ENCODE measurements around the gene CHD6.

CHD6 gene

DNA sequence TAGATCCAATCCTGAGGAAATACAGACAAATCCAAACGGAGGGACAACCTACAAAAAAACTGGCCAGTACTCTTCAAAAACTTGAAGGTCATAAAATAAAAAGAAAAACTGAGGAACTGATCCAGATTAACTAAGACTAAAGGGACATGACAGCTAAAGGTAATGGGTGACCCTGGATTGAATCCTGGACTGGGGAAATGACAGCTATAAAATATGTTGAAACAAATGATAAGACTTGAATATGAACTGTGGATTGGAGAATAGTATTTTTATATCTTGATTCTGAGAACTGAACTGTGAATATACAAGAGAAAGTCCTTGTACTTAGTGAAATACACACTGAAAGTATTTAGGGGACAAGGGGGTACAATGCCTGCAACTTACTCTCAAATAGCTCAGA is 154.6 kb downstream of the CHD6 start:
- peaks cover 19% of the 10 kb centered on the region for H3K9me3 ChIP-seq (ENCODE audit: control insufficient read depth, insufficient read depth, low read depth, low read length)
- H3K36me3 ChIP-seq (ENCODE audit: control insufficient read depth, insufficient read depth, low read length): peaks cover 66% of the 10 kb centered on the region

DNA sequence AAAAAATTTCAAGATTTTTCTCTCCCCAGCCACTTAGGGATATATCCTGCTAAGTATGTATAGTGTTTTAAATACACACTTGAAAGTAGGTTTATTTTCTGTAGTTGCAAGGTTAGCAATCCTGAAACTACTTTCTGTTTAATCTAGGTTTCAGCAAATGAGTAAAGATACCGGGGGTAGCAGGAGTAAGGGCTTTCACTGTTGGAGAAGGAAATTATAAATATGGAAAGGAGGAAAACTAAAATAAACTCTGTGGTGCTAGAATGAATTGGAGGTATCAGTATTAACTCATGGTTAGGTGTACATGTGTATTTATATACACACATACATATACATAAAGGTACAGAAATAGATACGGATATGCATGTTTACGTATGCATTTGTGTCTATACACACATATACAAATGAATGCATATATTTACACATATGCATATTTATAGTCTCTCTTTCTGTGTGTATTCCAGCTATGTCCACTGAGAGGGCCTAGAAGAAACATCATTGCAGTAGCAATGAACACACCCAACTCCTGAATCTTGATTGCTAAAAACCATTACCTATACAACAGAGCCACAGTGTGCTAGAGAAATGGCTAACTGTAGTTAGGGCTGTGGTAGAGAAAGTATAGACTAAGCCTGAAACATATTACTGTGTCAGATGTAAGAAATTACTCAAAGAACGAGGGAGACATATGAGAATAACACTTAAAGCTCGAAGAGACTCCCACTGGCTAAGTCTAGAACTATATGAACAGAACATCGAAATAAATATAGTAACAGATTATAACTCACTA is 155.6 kb downstream of the CHD6 start:
- Histone ChIP-seq H3K27ac (ENCODE audit: low read depth, low read length) (no peak overlapping the region), H3K4me3 (ENCODE audit: low read depth, low read length) (no peak overlapping the region), H3K4me1 (ENCODE audit: control insufficient read depth, insufficient read depth, low read length) (no peaks in the 10 kb centered on the region), H3K36me3 (ENCODE audit: control insufficient read depth, insufficient read depth, low read length) (peaks cover 66% of the 10 kb centered on the region), H3K9me3 (ENCODE audit: control insufficient read depth, insufficient read depth, low read depth, low read length) (peaks cover 19% of the 10 kb centered on the region), H3K9ac (ENCODE audit: low read length) (no peak overlapping the region), H3K27me3 (ENCODE audit: control insufficient read depth, insufficient read depth, low read length) (no peaks in the 10 kb centered on the region)

More for the DNA sequence above, 154.6 kb downstream of the CHD6 start:
- H3K9ac ChIP-seq (ENCODE audit: low read length): no peak overlapping the region
- no peak overlapping the region for H3K27ac ChIP-seq (ENCODE audit: low read depth, low read length)
- no peaks in the 10 kb centered on the region for H3K4me1 ChIP-seq (ENCODE audit: control insufficient read depth, insufficient read depth, low read length)
- no peak overlapping the region for H3K4me3 ChIP-seq (ENCODE audit: low read depth, low read length)
- H3K27me3 ChIP-seq (ENCODE audit: control insufficient read depth, insufficient read depth, low read length): no peaks in the 10 kb centered on the region

DNA sequence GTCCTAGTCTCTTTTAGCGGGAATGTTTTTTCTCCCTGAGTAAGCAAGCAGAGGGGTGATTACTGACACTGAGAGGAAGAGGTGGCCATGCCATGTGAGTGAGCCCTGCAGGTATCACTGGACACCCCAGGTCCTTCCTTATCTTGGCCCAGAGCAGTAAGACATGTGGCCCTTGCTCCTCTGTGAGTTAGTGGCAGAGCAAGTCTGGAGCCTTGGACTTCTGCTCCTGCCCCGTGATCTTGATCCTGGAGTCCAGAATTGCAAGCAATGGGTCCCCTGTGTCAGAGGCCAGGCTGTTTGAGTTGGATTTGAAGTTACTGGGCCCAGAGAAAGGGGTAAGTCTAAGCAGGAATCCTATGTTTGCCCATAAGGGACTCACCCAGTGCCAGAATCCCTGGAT is 159.4 kb downstream of the CHD6 start:
- H3K4me3 ChIP-seq (ENCODE audit: low read depth, low read length): no peak overlapping the region
- no peaks in the 10 kb centered on the region for H3K4me1 ChIP-seq (ENCODE audit: control insufficient read depth, insufficient read depth, low read length)
- no peak overlapping the region for H3K27ac ChIP-seq (ENCODE audit: low read depth, low read length)
- no peaks in the 10 kb centered on the region for H3K27me3 ChIP-seq (ENCODE audit: control insufficient read depth, insufficient read depth, low read length)
- peaks cover 81% of the 10 kb centered on the region for H3K36me3 ChIP-seq (ENCODE audit: control insufficient read depth, insufficient read depth, low read length)
- peaks cover 19% of the 10 kb centered on the region for H3K9me3 ChIP-seq (ENCODE audit: control insufficient read depth, insufficient read depth, low read depth, low read length)
- H3K9ac ChIP-seq (ENCODE audit: low read length): no peak overlapping the region

DNA sequence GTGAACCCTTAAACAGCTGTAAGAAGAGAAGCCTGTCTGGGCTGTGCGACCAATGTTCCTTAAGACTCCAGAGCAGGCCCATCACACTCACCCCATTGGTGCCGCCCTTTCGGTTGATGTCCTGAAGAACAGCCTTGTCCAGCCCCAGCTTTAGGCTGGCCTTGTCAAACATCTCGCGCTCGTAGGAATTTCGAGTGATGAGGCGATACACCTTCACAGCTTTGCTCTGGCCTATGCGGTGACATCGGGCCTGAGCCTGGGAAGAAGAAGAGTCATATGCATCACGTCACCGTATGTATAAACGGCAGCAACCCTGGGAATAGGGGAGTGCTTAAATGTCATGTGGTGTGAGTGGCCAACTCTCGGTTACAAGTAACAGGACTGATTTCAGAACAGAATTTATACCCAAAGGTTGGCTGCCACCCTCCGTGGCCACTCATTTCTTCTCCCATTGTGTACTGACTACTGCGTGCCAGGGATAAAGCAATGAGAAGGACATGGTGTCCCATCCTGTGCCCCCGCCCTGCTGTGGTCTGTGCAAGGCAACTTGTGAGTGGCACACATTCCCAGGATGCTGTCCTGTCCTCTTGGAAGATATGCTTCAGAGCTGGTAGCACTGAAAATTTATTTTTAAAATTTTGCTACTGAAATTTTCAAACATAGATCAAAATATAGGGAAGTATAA is 160.9 kb downstream of the CHD6 start:
- peaks cover 81% of the 10 kb centered on the region for H3K36me3 ChIP-seq (ENCODE audit: control insufficient read depth, insufficient read depth, low read length)
- H3K4me3 ChIP-seq (ENCODE audit: low read depth, low read length): no peak overlapping the region
- no peaks in the 10 kb centered on the region for H3K4me1 ChIP-seq (ENCODE audit: control insufficient read depth, insufficient read depth, low read length)
- peaks cover 19% of the 10 kb centered on the region for H3K9me3 ChIP-seq (ENCODE audit: control insufficient read depth, insufficient read depth, low read depth, low read length)
- H3K9ac ChIP-seq (ENCODE audit: low read length): no peak overlapping the region
- H3K27ac ChIP-seq (ENCODE audit: low read depth, low read length): no peak overlapping the region
- H3K27me3 ChIP-seq (ENCODE audit: control insufficient read depth, insufficient read depth, low read length): no peaks in the 10 kb centered on the region

DNA sequence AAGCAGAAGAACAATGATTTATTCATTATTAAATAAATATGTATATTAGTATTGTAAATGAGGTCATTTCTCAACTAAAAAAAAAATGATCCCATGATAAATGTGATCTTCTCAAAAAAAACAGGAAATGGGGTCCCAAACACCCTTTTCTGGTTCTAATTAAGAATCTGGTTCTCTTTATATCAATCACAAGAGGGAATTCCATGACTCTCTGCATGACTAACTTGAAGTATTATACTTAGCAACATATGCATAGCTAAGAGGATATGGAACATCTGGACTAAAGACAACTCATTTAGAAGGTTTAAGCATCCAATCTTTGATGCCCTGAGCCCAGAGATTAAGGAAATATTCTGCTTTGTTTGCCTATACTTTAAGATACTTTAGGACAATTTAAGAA is 161.8 kb downstream of the CHD6 start:
- Histone ChIP-seq H3K36me3 (ENCODE audit: control insufficient read depth, insufficient read depth, low read length) (peaks cover 81% of the 10 kb centered on the region), H3K27ac (ENCODE audit: low read depth, low read length) (no peak overlapping the region), H3K4me1 (ENCODE audit: control insufficient read depth, insufficient read depth, low read length) (no peaks in the 10 kb centered on the region), H3K4me3 (ENCODE audit: low read depth, low read length) (no peak overlapping the region), H3K27me3 (ENCODE audit: control insufficient read depth, insufficient read depth, low read length) (no peaks in the 10 kb centered on the region), H3K9ac (ENCODE audit: low read length) (no peak overlapping the region), H3K9me3 (ENCODE audit: control insufficient read depth, insufficient read depth, low read depth, low read length) (peaks cover 12% of the 10 kb centered on the region)

DNA sequence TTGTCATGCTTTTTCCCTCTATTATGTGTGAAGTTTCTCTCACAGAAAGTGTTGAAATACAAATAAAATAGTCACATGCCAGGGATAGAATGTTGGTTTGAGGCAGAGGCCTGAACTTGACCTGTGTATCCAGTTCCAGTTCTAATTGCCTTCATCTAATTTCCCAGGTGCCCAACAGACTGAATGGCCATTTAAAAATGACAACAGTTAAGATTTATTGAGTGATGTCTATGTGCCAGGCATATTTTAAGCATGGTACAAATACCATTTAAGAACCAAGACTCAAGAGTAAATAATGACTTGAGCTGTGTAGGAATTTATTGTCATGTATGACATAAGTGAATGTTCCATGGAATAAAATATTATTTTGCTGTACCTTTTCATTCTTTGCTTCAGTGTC is 163.9 kb downstream of the CHD6 start:
- Histone ChIP-seq H3K27me3 (ENCODE audit: control insufficient read depth, insufficient read depth, low read length) (no peaks in the 10 kb centered on the region), H3K9me3 (ENCODE audit: control insufficient read depth, insufficient read depth, low read depth, low read length) (no peaks in the 10 kb centered on the region), H3K27ac (ENCODE audit: low read depth, low read length) (no peak overlapping the region), H3K4me1 (ENCODE audit: control insufficient read depth, insufficient read depth, low read length) (no peaks in the 10 kb centered on the region), H3K9ac (ENCODE audit: low read length) (no peak overlapping the region), H3K36me3 (ENCODE audit: control insufficient read depth, insufficient read depth, low read length) (peaks cover 93% of the 10 kb centered on the region), H3K4me3 (ENCODE audit: low read depth, low read length) (no peak overlapping the region)

DNA sequence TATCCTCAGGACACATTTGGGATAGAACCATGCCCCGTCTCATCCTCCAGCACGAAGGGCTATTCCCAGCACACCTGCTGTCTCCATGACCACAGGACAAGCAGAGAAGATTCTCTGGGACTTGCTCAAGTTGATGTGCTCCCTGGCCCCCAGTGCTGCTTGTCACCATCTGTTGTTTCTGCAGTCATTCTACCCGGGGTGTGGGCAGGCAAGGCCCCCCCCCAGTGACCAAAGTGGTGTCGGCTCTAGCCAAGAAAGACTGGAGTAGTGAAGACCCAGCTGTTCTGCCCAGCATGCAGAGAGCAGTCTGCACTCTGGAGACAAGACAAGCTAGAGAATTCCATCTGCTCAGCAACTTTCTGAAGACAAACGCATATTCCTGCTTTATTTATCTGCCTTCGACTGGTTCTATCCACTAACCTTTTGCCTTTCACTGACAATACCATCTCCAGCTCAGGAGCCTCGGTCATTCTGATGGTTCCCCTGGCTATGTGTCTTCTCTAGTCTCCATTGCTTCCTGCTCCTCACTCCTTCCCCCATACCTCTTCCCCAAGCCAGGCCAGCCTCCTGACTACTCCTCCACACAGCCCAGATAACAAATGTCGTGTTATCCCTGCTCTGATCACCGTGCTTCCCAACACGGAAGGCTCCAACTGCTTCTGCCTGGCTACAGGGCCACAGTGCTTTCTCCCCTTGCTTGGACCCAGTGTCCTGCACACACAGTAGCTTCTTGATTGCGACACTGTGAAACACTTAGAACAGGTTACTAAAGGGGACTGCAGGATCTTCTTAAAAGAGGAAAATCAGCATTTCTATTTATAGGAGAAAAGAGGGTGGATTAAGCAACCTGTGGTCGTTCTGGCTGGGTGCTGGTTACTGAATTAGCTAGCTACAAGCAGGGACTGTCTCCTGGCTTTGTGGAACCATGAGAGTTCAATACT is 164.9 kb downstream of the CHD6 start:
- H3K9me3 ChIP-seq (ENCODE audit: control insufficient read depth, insufficient read depth, low read depth, low read length): no peaks in the 10 kb centered on the region
- H3K4me3 ChIP-seq (ENCODE audit: low read depth, low read length): no peak overlapping the region
- H3K27ac ChIP-seq (ENCODE audit: low read depth, low read length): no peak overlapping the region
- H3K4me1 ChIP-seq (ENCODE audit: control insufficient read depth, insufficient read depth, low read length): no peaks in the 10 kb centered on the region
- peaks cover 90% of the 10 kb centered on the region for H3K36me3 ChIP-seq (ENCODE audit: control insufficient read depth, insufficient read depth, low read length)
- H3K27me3 ChIP-seq (ENCODE audit: control insufficient read depth, insufficient read depth, low read length): no peaks in the 10 kb centered on the region
- H3K9ac ChIP-seq (ENCODE audit: low read length): no peak overlapping the region

DNA sequence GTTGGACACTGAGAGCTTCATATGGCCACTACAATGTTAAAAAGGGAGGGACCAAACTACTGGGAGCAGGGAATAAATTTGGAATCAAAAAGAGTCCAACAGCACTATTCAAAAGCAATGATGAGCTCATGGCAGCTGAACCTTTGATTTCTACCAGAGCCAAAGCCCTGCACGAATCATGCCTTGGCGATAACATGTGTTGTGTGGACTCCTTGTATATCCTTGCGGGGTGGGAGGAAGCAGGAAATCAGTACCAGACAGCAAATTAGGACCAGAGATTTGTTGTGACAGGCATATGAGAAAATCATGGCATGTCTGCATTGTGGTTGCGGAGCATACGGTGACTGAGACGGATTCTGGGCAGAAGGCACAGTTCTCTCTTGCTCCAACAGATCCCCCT is 166.0 kb downstream of the CHD6 start:
- no peaks in the 10 kb centered on the region for H3K9me3 ChIP-seq (ENCODE audit: control insufficient read depth, insufficient read depth, low read depth, low read length)
- H3K4me1 ChIP-seq (ENCODE audit: control insufficient read depth, insufficient read depth, low read length): no peaks in the 10 kb centered on the region
- no peaks in the 10 kb centered on the region for H3K27me3 ChIP-seq (ENCODE audit: control insufficient read depth, insufficient read depth, low read length)
- no peak overlapping the region for H3K27ac ChIP-seq (ENCODE audit: low read depth, low read length)
- peaks cover 95% of the 10 kb centered on the region for H3K36me3 ChIP-seq (ENCODE audit: control insufficient read depth, insufficient read depth, low read length)
- no peak overlapping the region for H3K9ac ChIP-seq (ENCODE audit: low read length)
- no peak overlapping the region for H3K4me3 ChIP-seq (ENCODE audit: low read depth, low read length)

DNA sequence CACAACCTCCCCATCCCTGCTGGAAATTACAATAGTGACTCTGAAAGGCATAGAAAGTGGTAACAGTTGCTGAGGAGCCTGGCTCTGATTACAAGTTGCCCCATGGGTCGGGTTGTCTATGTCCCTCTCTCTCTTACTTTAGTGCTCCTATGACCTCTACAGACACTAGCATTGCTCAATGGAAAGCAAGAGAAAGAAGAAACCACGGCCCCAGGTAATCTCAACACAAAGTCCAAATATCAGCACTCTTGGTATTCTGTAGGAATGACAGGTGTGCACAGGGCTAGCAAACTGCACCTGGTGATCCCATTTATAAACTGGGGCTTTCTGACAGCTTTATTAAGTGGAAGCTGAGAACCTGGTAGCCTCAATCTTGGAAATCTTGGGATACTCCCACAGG is 171.2 kb downstream of the CHD6 start:
- H3K4me1 ChIP-seq (ENCODE audit: control insufficient read depth, insufficient read depth, low read length): no peaks in the 10 kb centered on the region
- no peak overlapping the region for H3K27ac ChIP-seq (ENCODE audit: low read depth, low read length)
- peaks cover 93% of the 10 kb centered on the region for H3K36me3 ChIP-seq (ENCODE audit: control insufficient read depth, insufficient read depth, low read length)
- H3K9me3 ChIP-seq (ENCODE audit: control insufficient read depth, insufficient read depth, low read depth, low read length): no peaks in the 10 kb centered on the region
- H3K9ac ChIP-seq (ENCODE audit: low read length): no peak overlapping the region
- no peaks in the 10 kb centered on the region for H3K27me3 ChIP-seq (ENCODE audit: control insufficient read depth, insufficient read depth, low read length)
- H3K4me3 ChIP-seq (ENCODE audit: low read depth, low read length): no peak overlapping the region

DNA sequence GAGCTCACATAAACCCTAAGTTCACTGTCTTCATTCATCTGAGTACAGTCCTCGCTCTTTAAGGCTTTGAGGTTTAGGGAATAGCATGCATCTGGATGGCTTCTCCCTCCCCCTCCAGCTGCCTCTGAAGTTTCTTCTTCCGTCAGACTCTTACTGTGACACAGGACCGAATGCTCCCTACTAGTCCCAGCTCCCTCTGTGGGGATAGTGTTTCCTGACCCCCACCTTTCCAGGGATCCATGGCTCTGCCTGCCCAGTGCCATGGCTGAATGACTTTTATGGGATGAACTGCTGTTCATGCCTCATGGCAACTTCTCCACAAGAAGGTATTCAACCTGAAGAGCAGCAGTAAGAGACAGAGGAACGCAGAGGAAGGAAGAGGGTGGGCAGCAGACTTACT is 171.7 kb downstream of the CHD6 start:
- Histone ChIP-seq H3K27me3 (ENCODE audit: control insufficient read depth, insufficient read depth, low read length) (no peaks in the 10 kb centered on the region), H3K27ac (ENCODE audit: low read depth, low read length) (no peak overlapping the region), H3K36me3 (ENCODE audit: control insufficient read depth, insufficient read depth, low read length) (peaks cover 93% of the 10 kb centered on the region), H3K9me3 (ENCODE audit: control insufficient read depth, insufficient read depth, low read depth, low read length) (no peaks in the 10 kb centered on the region), H3K4me3 (ENCODE audit: low read depth, low read length) (no peak overlapping the region), H3K4me1 (ENCODE audit: control insufficient read depth, insufficient read depth, low read length) (no peaks in the 10 kb centered on the region), H3K9ac (ENCODE audit: low read length) (no peak overlapping the region)

DNA sequence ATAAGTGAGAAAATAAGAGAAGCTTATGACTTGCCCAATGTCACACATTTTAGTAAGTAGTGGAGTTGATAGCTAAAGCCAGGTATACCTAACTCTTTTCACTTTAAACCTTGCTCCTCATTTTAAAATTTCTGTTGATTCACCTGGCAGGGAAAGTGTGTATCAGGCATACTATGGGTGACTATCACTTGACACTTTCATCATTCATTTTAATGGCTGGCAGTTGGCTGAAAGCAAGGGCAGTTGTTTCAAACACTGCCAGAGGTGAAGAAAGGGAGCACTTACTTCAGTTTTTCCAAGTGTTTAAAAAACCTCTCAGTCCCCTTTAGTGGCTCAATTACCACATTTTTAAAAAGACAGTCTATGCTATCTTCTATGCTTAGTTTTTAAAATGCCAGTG is 173.4 kb downstream of the CHD6 start:
- H3K27me3 ChIP-seq (ENCODE audit: control insufficient read depth, insufficient read depth, low read length): no peaks in the 10 kb centered on the region
- no peaks in the 10 kb centered on the region for H3K4me1 ChIP-seq (ENCODE audit: control insufficient read depth, insufficient read depth, low read length)
- H3K9me3 ChIP-seq (ENCODE audit: control insufficient read depth, insufficient read depth, low read depth, low read length): no peaks in the 10 kb centered on the region
- H3K27ac ChIP-seq (ENCODE audit: low read depth, low read length): no peak overlapping the region
- H3K4me3 ChIP-seq (ENCODE audit: low read depth, low read length): no peak overlapping the region
- H3K9ac ChIP-seq (ENCODE audit: low read length): no peak overlapping the region
- H3K36me3 ChIP-seq (ENCODE audit: control insufficient read depth, insufficient read depth, low read length): peaks cover 93% of the 10 kb centered on the region
